Measurements from ENCODE around the gene CLMP. TPM values are rescaled to one million over a fixed set of nuclear protein-coding genes. Genes with fewer than 3 reads are reported as not detected.

The CLMP gene
- total and polyA plus RNA-seq, 8 donors, result 0.46 to 5.5 (median 1.0) TPM

DNA sequence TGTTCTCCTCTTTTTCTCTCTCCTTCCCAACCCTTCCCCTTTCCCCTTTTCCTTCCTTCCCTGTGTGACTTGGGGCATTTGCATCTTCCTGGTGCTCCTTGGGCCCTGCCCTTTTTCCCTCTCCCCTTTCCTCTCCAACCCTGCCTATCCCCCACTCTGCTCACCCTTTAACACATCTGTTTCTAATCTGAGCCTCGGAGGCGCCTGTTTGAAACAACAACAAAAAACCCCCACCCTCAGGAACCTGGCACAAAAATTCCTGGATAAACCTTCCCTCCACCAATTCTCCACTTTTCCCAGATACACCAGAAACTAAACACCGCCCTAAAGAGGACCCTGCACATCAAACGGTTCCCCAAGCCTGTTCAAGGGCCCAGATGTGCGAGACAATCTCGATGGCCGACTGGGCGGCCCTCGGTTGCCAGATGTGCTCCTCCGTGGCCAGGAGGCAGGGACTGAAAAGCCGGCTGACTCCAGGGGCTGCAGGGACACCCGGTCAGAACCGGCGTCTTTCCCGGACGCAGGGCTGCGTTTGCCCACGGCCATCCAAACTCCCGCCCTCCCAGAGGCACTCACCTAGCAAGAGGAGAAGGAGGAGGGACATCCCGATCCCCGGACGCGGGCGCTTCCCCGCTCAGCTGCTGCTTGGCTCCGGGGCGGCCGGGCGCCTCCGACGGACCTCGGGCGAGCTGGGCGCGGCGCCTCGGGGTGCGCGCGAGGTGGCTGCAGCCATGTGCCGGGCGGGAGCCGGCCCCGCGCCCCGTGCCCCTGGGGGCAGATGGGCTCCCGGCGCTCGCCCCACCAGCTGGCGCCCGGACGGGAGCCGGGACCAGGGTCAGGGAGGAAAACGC, 486 bp downstream of the CLMP start:
- intact Hi-C loops (cut with DNase I), result no loop called here
- H3K4me3 ChIP-seq, result peak overlapping the region; percentile 3 to 35 (median 29)
- peak; percentile 29 to 66 (median 53) for ATAC-seq
- TF ChIP-seq, protein P1, sequence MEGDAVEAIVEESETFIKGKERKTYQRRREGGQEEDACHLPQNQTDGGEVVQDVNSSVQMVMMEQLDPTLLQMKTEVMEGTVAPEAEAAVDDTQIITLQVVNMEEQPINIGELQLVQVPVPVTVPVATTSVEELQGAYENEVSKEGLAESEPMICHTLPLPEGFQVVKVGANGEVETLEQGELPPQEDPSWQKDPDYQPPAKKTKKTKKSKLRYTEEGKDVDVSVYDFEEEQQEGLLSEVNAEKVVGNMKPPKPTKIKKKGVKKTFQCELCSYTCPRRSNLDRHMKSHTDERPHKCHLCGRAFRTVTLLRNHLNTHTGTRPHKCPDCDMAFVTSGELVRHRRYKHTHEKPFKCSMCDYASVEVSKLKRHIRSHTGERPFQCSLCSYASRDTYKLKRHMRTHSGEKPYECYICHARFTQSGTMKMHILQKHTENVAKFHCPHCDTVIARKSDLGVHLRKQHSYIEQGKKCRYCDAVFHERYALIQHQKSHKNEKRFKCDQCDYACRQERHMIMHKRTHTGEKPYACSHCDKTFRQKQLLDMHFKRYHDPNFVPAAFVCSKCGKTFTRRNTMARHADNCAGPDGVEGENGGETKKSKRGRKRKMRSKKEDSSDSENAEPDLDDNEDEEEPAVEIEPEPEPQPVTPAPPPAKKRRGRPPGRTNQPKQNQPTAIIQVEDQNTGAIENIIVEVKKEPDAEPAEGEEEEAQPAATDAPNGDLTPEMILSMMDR (IDR thresholded peaks at IDR 0.05), result no peak
- no peaks in the 10 kb centered on the region for H3K36me3 ChIP-seq
- no peaks in the 10 kb centered on the region for H3K4me1 ChIP-seq
- no peak for FAIRE-seq
- no peaks in the 10 kb centered on the region for H3K27me3 ChIP-seq
- peak in 3 of 6 donors; percentile 28 to 63 (median 61) for DNase-seq
- H3K9me3 ChIP-seq, result no peaks in the 10 kb centered on the region
- H3K27ac ChIP-seq, result no peak overlapping the region
- WGBS, 2 donors, result 5 to 8% methylated on average over 52 to 54 of the region's 54 CpGs

DNA sequence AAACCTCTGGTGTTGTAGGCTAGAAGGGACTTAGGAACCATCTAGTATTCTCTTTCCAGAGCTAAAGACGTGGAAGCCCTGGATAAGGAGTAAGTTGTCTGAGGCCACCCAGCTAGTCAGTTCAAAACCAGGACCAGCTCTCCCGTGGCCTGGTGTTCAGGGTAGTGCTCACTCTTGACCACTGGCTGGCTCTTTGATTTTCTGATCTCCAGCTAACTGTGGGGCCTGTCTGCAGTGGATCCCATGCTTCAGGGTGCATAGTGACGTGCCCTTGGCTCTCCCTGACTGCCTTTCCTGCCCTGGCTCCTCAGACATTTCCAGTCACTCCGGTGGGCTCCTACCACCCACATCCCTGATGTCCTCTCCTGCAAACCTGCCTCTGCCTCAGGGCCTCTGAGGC, 1.3 kb downstream of the CLMP start:
- no peak for FAIRE-seq
- DNase-seq, result no peak
- H3K4me3 ChIP-seq, result no peak overlapping the region
- no peaks in the 10 kb centered on the region for H3K27me3 ChIP-seq
- TF ChIP-seq, protein P1 (IDR thresholded peaks at IDR 0.05), result no peak
- no peaks in the 10 kb centered on the region for H3K9me3 ChIP-seq
- ATAC-seq, result no peak
- no peaks in the 10 kb centered on the region for H3K36me3 ChIP-seq
- no peak overlapping the region for H3K27ac ChIP-seq
- WGBS, 2 donors, result 75 to 78% methylated on average over 4 of the region's 4 CpGs
- intact Hi-C loops (cut with DNase I), result no loop called here
- H3K4me1 ChIP-seq, result no peaks in the 10 kb centered on the region

DNA sequence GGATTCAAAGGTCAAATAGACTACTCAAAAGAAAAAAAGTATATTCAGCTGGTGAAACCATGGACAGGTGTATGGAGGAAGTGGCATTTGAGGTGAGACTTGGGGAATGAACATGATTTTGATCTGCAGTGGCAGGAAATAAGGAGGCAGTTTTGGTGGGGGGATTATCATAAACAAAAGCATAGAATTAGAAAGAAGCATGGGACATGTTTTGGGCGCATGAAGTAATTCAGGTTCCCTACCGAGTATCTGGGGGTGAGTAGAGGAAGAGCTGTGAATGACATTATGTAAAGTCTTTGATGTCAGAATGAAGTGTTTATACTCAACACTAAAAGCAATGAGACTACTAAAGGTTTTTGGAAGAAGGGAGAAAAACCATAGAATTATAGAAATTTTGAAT, 3.1 kb downstream of the CLMP start:
- DNase-seq, result no peak
- H3K4me3 ChIP-seq, result no peak overlapping the region
- TF ChIP-seq, protein P1 (IDR thresholded peaks at IDR 0.05), result no peak
- ATAC-seq, result no peak
- intact Hi-C loops (cut with DNase I), result no loop called here
- H3K36me3 ChIP-seq, result no peaks in the 10 kb centered on the region
- H3K9me3 ChIP-seq, result no peaks in the 10 kb centered on the region
- no peaks in the 10 kb centered on the region for H3K4me1 ChIP-seq
- H3K27me3 ChIP-seq, result no peaks in the 10 kb centered on the region
- no peak overlapping the region for H3K27ac ChIP-seq
- no peak for FAIRE-seq
- 77 to 78% methylated on average over 2 of the region's 2 CpGs for WGBS, 2 donors

DNA sequence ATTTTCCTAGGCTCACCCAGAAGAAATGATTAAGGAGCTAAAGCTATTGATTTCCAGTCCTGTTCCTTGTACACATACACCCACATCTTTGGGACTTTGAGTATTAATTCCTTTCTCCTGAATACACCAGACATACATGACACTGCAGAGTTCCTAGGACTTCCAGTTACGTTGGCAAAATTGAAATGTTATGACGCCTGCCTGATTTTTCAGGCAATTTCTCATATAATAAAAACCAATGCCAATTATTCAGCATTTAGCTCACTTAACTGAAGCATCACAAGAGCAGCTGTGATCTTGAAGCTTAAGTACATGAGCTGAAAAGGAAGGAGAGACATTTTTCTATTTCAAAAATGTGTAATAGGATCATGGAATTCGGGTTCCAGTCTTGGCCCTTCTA, 4.5 kb downstream of the CLMP start:
- ATAC-seq, result no peak
- no peaks in the 10 kb centered on the region for H3K36me3 ChIP-seq
- WGBS, 2 donors, result 60 to 71% methylated on average over 3 of the region's 3 CpGs
- FAIRE-seq, result no peak
- DNase-seq, result no peak
- H3K27me3 ChIP-seq, result no peaks in the 10 kb centered on the region
- H3K4me1 ChIP-seq, result no peaks in the 10 kb centered on the region
- intact Hi-C loops (cut with DNase I), result no loop called here
- no peak overlapping the region for H3K4me3 ChIP-seq
- H3K27ac ChIP-seq, result no peak overlapping the region
- TF ChIP-seq, protein P1 (IDR thresholded peaks at IDR 0.05), result no peak
- no peaks in the 10 kb centered on the region for H3K9me3 ChIP-seq

DNA sequence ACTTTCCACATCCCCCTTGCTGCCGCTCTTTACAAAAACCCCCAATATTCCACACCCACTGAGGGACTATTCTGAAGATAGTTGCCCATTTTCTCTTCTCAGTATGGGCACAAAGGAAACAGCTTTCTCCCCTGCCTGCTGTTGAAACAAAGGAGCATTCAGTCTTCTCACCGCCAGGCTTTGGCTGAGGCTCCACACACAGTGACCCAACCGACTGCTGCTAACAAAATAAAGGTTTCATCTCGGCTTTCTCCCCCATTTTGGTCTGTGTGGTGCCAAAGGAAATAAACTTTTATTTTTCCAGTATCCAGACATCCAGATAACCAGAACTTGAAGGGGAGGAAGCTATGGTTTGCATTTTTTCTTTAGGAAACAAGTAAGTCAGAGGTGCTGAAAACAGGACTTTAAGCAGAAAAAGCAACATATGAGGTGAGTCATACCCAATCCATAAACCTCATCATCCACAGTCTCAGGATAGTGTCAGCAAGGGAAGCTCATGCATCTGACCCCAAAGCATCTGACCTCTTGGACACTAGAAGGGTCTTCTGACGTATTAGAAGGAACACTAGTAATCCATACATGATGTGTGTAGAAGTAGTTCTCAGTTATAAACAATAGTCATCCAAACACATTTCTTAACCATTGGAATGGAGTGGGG, 6.4 kb downstream of the CLMP start:
- no peak for DNase-seq
- 28 to 30% methylated on average over 5 of the region's 5 CpGs for WGBS, 2 donors
- no peaks in the 10 kb centered on the region for H3K9me3 ChIP-seq
- TF ChIP-seq, protein P1 (IDR thresholded peaks at IDR 0.05), result no peak
- intact Hi-C loops (cut with DNase I), result no loop called here
- no peak for FAIRE-seq
- no peak overlapping the region for H3K27ac ChIP-seq
- no peak overlapping the region for H3K4me3 ChIP-seq
- H3K36me3 ChIP-seq, result no peaks in the 10 kb centered on the region
- no peaks in the 10 kb centered on the region for H3K27me3 ChIP-seq
- peak in 3 of 4 donors; percentile 61 to 77 (median 75) for ATAC-seq
- no peaks in the 10 kb centered on the region for H3K4me1 ChIP-seq
